ENCODE results near the gene UPK2.

Gene UPK2

DNA sequence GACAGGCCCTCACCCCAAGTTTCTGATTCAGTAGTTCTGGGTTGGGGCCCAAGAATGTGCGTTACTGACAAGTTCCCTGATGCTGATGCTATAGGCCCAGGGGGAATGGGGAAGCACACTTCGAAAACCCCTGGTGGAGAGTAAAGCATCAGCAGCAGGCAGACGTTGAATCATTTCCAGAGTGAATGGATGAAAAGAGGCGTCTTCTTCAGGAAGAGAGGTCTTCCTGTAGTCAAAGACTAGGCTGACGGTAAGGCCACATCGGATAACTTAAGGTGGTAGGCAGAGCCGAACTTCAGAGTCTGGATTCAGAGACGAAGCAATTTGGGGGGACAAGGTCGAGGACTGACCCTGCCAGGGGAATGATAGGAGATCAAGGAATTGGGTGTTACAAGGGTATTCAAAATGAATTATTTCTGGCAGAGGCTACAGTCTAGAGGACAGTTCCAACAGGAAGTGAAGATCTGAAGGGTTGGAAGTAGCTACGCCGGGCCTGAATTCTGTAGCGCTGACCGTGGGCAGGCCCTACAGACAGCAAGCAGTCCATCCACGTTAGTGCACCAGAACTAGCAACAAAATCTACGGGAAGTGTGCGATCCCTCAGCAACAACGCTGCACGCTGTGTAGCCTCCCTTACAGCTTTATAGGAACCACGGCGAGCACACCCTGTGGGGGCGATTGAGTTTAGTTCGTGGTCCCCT is 41.0 kb downstream of the UPK2 start:
- DNase-seq = peak; percentile 22 to 25

DNA sequence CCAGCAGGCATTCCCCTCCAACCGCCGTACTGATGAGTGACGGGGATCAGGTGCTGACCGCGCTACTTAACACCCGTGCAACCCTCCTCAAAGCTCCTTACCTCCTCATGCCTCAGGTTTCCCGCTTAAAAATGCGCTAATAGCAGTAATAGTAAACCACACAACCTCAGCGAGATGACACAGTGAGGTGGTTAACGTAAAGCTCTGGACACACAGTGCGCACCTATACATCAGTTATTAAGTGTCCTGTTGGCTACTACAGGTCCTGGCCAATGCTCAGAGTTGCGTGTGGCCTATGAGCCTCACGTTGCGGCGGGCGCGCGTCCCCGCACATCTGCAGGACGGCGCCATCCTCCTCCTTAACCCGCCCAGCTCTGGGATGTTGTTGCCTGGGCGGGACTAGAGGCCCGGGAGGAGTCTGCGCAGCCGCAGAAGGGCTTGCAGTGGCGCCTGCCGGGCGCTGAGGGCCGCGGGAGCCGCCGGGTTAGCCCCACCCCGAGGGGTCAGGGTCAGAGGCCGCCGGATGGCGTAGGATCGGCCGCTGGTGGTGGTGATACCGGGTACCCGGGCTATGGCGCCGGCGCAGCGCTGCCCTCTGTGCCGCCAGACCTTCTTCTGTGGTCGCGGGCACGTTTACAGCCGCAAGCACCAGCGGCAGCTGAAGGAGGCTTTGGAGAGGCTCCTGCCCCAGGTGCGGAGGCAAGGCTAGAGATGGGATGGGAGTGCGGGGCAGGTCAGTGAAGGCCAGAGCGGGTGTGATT is 41.7 kb downstream of the UPK2 start, which contains the start of gene CENATAC:
TSS of gene CENATAC (plus strand) at position 512 of the 761 bp plus-strand sequence. CDS start at position 572, 60 bp downstream.
- DNase-seq = peak; percentile 93 to 94

DNA sequence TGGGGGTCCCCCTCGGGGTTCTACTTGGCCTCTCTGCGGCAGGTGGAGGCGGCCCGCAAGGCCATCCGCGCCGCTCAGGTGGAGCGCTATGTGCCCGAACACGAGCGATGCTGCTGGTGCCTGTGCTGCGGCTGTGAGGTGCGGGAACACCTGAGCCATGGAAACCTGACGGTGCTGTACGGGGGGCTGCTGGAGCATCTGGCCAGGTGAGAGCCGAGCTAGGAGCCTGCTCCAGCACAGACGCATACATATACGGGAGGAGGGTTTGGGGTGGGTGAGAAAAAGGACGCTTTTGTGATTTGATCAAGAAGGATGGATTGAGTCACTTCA is 42.3 kb downstream of the UPK2 start:
- DNase-seq = peak in 1 of 2 experiments; percentile 6

DNA sequence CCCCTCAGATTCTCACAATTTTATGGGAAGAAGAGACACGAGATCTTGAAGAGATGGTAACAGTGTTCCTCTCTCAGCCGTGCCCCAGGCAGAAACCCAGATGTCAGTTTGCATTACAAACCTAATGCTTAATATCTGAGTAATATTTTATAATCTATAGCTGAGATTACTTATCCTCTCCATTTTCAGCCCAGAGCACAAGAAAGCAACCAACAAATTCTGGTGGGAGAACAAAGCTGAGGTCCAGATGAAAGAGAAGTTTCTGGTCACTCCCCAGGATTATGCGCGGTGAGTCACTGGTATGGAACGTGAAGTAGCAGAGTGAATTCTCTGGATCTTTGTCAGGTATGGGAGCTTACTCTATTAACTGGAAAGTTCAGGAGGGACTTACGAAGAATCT is 42.7 kb downstream of the UPK2 start:
- no peak for DNase-seq

DNA sequence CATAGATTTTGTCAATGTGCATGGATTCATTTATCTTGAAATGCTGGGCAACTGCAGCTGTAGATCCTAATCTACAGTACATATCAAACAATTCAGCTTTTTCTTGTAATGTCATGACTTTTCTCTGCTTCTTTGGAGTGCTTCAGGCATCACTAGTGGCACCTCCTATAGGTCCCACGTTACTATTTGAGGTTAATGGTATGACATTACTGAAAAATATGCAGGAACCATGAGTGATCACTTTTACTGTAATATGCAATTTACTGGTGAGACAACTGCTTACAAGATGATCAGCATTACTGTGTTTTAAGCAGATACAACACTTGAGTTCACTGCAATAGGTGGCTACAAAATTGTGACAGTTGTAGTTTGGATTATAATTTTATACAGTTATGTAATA is 44.8 kb downstream of the UPK2 start:
- DNase-seq = no peak

DNA sequence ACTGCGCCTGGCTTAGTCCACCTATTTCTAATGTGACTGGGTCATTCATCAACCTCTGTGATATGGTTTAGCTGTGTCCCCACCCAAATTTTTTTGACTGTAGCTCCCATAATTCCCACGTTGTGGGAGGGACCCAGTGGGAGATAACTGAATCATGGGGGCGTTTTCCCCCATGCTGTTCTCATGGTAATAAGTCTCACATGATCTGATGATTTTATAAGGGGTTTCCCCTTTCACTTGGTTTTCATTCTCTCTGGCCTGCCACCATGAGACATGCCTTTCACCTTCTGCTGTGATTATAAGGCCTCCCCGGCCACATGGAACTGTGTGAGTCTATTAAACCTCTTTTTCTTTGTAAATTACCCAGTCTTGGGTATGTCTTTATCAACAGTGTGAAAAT is 50.6 kb downstream of the UPK2 start:
- DNase-seq = no peak

Measured in activated CD4-positive, alpha-beta T cell treated with anti-CD3 and anti-CD28 coated beads, Interleukin-2, amount 50 U/mL, for 4 hours (primary cell).